Large intestine (tissue), 3 donors: Measurements from ENCODE around the gene ERICH2. TPM values are rescaled to one million over a fixed set of nuclear protein-coding genes. Genes with fewer than 3 reads are reported as not detected.
A peak's percentile ranks its signal among the peaks of the same experiment; 100 is the strongest.

ENCODE experiments used
- DNase-seq, 2 donors: peaks; one replicate each; pipeline versions ENCODE4 v3.0.0 to v3.0.0-alpha.2; 2013
- H3K27ac ChIP-seq: one replicate; pipeline ENCODE4 v1.5.1; 2013; ENCODE audit warnings: low read length
- H3K27me3 ChIP-seq: 2 replicates; pipeline ENCODE4 v1.6.1; 2013; ENCODE audit warnings: low read length; ENCODE audit not compliant: control insufficient read depth, insufficient read depth
- H3K36me3 ChIP-seq: 2 replicates; pipeline ENCODE4 v1.6.1; 2013; ENCODE audit warnings: low read length; ENCODE audit not compliant: control insufficient read depth, insufficient read depth
- H3K4me1 ChIP-seq: one replicate; pipeline ENCODE4 v1.6.1; 2013; ENCODE audit warnings: low read length; ENCODE audit not compliant: control insufficient read depth, insufficient read depth
- H3K4me3 ChIP-seq: one replicate; pipeline ENCODE4 v1.5.1; 2013; ENCODE audit warnings: low read length
- H3K9me3 ChIP-seq: one replicate; pipeline ENCODE4 v1.6.1; 2013; ENCODE audit warnings: mild to moderate bottlenecking, low read depth, low read length, moderate library complexity; ENCODE audit not compliant: control insufficient read depth
- WGBS: methylation state at CpG from one replicate; pipeline ENCODE4 v1.1.5; 2013; ENCODE audit warnings: low lambda C conversion rate; ENCODE audit not compliant: insufficient coverage; 5-methylcytosine and 5-hydroxymethylcytosine counted together
- polyA plus RNA-seq: library from polyadenylated mRNA; unstranded; fragments of 120-200 nt; gene quantifications from one replicate; pipeline ENCODE4 v1.2.1, GENCODE V29; 2013

Gene ERICH2
- polyA plus RNA-seq, 1 donor, result 0.69 TPM

DNA sequence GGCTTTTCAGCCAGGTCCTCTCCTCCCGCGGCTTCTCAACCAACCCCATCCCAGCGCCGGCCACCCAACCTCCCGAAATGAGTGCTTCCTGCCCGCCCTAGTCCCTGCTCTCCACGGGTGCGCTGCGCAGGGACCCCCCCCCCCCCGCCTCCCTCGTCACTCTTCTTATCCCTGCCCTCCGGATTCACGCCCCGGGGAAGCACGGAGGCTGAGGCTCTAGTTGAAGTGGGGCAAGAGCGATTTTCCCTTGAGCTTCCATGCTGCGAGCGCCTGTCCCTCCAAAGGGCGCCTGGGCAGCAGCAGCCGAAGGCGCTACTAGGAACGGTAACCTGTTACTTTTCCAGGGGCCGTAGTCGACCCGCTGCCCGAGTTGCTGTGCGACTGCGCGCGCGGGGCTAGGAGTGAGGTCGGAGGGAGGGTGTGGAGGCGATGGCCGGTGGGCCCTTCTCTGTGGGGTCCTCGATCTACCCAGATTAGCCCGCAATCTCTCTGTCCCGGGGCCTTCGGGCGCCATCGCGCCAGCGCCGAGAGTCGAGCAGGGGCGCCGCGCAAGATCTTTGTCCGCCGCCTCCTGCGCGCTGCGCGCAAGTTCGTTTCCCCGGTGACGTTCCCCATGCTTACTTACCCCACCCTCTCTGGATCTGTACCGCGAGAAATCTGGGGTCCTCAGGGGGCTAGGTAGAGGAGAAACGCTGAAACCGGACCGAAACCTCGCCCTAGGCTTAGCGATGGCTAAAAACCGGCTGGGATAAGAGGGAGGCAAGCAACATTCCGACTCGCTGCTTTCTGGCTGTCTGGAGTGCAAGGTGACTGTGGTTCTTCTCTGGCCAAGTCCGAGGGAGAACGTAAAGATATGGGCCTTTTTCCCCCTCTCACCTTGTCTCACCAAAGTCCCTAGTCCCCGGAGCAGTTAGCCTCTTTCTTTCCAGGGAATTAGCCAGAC, 47.2 kb downstream of the ERICH2 start:
- peak overlapping the region; percentile 18 for H3K4me3 ChIP-seq
- H3K9me3 ChIP-seq, result peaks cover 11% of the 10 kb centered on the region
- H3K27me3 ChIP-seq, result peaks cover 96% of the 10 kb centered on the region
- peaks cover 40% of the 10 kb centered on the region for H3K4me1 ChIP-seq
- no peaks in the 10 kb centered on the region for H3K36me3 ChIP-seq
- WGBS, result no CpG with 5 or more reads among the region's 69 CpGs
- peak in 1 of 2 donors; percentile 37 for DNase-seq
- no peak overlapping the region for H3K27ac ChIP-seq

DNA sequence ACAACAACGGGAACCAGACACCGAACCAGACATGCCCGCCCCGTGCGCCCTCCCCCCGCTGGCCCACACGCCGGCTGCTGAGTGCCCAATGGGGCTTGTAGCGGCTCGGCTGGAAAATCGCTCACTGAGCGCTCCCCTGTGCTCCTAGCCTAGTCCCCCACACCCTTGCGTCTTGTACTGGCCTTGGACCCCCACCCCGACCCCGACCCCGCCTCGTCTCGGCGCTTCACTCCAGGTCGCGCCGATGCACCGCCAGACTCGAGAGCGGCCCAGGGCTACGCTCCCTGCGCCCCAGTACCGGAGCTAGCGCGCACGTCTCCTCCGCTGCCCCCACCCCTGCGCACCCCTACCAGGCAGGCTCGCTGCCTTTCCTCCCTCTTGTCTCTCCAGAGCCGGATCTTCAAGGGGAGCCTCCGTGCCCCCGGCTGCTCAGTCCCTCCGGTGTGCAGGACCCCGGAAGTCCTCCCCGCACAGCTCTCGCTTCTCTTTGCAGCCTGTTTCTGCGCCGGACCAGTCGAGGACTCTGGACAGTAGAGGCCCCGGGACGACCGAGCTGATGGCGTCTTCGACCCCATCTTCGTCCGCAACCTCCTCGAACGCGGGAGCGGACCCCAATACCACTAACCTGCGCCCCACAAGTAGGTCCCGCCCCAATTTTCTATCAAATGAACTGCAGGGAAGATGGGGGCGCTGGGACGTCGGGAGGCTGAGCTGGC, 48.0 kb downstream of the ERICH2 start:
- Histone ChIP-seq H3K36me3 (no peaks in the 10 kb centered on the region), H3K9me3 (peaks cover 16% of the 10 kb centered on the region), H3K27ac (no peak overlapping the region), H3K4me3 (no peak overlapping the region), H3K27me3 (peaks cover 100% of the 10 kb centered on the region), H3K4me1 (peaks cover 43% of the 10 kb centered on the region)
- peak in 1 of 2 donors; percentile 7 for DNase-seq
- no CpG with 5 or more reads among the region's 60 CpGs for WGBS

DNA sequence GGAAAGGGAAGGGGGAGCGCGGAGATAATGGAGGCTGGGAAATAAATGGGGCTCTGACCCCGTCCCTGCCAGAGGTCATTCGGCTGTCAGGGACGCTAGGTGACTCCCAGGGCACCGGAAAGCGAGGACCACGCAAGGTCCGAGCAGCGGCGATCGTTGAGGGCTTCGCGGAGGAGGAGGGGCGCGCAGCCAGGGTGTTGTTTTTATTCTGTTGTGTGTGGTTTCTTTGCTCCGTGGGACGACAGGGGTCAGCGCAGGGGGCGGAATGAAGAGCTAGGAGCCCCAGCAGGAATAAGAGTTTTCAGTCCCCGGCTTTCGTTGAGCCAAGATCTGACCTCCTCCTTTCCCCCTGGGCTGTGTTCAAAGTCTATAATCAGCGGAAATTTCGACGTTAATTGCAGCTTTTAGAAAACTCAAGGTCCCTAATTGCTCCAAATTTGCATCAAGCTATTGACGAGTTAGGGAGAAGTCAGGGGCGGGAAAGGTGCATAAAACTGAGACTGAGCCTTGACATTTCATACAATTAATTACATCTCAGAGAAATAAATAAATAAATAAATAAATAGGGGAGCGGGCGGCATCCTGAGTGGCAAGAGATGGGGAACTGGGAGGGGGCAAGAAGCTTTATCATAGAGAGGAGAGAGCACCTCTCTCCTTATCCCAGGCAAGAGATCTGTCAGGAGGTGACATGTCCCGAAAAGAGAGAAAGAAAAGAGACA, 48.7 kb downstream of the ERICH2 start:
- WGBS, result 10% methylated on average over 3 of the region's 30 CpGs

DNA sequence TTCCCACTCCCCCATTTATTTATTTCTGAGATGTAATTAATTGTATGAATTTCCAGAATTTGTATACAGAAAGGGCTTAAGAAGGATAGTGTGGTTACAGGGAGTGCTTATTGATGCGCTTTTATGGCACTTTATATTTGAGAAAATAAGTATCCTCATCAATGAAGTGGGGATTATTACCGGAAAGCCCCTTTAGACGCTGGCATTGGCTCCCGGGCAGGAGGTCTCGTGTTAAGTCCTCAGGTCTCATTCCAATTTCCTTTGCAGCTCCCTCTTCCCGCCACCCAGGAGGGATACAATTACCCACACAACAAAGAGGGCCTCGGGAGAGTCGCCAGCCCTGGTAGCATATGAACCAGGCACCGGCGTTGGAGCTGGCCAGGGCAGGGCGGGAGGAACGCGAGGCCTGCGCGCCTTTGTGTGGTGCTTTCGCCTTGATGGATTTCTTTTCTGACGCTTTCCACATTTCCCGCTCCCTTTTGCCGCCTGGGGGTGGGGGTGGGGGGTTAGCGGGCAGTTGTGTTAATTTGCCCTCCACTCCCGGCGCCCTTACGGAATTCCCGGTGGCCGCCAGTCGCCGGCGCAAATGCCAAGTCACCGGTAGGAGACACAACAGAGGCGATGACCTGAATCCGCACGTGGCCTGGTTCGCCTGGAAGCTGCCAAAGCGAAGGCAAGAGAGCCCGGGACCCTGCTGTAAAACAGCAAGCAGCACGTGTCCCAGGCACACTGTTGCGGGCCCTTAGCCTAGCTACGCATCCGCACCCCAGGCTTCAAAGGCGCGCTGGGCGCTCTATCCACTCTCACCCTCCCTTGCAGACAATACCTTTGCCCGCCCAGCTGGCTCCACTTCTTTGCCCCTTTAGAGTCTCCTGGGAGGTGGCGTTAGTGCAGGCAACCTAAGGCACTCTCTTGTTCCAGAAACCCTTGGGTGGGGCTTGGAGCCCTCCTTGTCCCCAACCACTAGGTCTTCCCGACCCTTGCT, 49.8 kb downstream of the ERICH2 start:
- peaks cover 98% of the 10 kb centered on the region for H3K27me3 ChIP-seq
- H3K4me3 ChIP-seq, result no peak overlapping the region
- H3K9me3 ChIP-seq, result peaks cover 22% of the 10 kb centered on the region
- H3K27ac ChIP-seq, result no peak overlapping the region
- no peaks in the 10 kb centered on the region for H3K36me3 ChIP-seq
- WGBS, result 20% methylated on average over 3 of the region's 45 CpGs
- H3K4me1 ChIP-seq, result peaks cover 43% of the 10 kb centered on the region
- peak in 1 of 2 donors; percentile 40 for DNase-seq

More for the DNA sequence above, 48.7 kb downstream of the ERICH2 start:
- H3K36me3 ChIP-seq, result no peaks in the 10 kb centered on the region
- no peak for DNase-seq
- no peak overlapping the region for H3K27ac ChIP-seq
- no peak overlapping the region for H3K4me3 ChIP-seq
- peaks cover 43% of the 10 kb centered on the region for H3K4me1 ChIP-seq
- H3K9me3 ChIP-seq, result peaks cover 22% of the 10 kb centered on the region
- H3K27me3 ChIP-seq, result peaks cover 99% of the 10 kb centered on the region

DNA sequence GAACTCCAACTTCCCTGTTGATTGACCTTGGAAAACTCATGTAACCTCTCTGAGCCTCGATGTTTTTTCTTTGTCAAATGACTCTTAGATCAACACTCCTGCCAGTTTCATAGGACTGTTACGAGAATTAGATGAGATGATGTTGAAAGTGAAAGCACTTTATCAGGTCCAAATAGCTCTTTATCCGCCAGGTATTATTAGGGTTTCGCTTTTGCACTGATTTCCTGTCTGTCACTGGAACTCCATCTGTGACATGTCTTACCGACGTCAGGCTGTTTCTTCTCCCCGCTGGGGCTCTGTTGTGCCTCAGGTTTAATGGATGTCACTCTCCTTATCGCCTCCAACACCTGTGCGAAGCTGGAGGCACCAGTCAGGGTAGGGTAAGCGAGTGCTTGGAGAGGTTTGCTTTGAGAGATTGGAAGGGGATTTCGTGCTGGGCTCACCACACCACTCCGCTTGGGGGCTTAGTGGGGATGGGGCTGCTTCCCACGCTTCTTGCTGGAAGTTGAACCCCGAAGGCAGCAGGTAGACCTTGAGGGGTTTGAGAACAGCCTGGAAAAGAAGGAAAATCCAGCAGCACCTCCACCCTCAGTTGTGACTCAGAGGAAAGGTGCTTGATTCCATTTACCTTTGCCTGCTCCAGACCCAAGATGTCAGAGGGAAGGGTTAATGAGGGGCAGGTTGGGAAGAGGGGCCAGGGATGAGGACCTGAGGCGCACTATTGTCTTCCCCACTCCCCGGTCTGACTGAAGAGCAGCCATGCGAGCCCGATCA, 50.8 kb downstream of the ERICH2 start:
- H3K4me1 ChIP-seq, result peaks cover 41% of the 10 kb centered on the region
- no CpG with 5 or more reads among the region's 18 CpGs for WGBS
- peaks cover 97% of the 10 kb centered on the region for H3K27me3 ChIP-seq
- DNase-seq, result peak in 1 of 2 donors; percentile 36
- peaks cover 22% of the 10 kb centered on the region for H3K9me3 ChIP-seq
- H3K4me3 ChIP-seq, result no peak overlapping the region
- no peak overlapping the region for H3K27ac ChIP-seq
- no peaks in the 10 kb centered on the region for H3K36me3 ChIP-seq

DNA sequence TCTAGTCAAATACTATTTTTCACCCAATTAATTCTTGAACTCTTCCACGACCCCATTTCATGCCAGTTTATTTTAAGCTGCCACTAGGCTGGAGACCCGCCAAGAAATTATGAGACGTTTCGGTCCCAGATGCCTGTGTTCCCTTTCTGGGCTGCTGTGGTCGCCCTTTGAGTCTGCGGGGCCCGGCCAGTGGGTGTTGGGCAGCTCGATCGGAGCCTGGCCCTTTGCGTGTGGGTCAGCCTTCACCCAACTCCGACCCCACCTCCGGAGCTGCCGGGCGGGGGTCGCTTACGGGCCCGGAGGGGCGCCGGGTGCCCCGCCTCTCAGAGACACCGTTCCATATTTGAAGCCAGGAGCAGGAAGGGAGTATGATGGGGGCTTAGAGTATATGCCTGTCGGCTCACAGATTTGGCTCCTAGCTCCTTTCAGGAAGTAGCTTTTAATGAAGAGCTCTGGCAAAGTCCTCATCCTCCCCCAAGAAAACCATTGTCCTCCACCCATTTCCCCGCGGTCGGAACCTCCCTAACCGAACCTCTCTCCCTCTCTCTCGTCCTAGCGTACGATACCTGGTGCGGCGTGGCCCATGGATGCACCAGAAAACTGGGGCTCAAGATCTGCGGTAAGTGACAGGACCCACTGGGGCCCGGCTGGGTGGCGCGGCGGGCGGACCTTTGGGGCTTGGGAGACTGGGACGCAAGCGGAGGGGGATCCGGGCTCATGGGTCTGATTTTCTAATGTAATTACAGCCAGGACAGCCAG, 51.5 kb downstream of the ERICH2 start:
- Histone ChIP-seq H3K36me3 (no peaks in the 10 kb centered on the region), H3K4me3 (no peak overlapping the region), H3K9me3 (peaks cover 22% of the 10 kb centered on the region), H3K27ac (no peak overlapping the region), H3K27me3 (peaks cover 93% of the 10 kb centered on the region), H3K4me1 (peaks cover 34% of the 10 kb centered on the region)
- WGBS, result no CpG with 5 or more reads among the region's 40 CpGs
- no peak for DNase-seq

DNA sequence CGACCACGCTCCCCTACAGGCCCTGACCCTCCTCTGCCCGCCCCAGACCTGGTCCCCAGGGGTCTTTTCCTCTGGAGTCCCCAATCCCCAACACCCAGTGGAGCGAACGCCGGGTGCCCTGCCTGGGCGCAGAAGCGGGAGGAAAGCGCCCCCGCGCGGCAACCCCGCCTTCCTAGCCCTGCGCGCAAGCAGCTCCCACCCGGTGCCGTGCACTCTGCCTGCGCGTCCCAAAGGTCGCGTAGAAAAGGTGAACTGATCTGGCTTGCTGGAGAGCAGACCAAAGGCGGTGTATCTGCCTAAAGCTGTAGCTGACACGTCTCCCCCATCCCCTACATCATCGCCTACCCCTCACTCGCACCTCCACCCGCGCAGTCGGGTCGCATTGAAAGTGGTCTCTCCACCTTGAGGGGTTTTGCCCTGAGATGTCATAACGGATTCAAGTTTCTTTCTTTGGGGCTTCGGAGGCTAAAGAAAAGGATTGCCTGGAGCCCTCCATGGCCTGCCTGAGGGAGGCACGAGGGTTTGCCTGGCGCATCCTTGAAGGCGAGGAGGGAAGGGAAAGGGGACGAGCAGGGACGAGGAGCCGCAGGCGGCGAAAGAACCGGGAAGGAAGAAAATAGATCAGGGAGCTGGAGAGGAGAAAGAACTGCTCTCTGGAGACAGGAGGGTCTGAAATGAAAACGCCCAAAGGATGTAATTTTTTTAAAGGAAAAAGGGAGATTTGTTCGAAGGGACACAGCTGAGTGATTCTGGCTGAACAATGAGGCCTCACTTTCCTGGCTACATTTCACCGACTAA, 52.3 kb downstream of the ERICH2 start:
- Histone ChIP-seq H3K36me3 (no peaks in the 10 kb centered on the region), H3K4me3 (no peak overlapping the region), H3K4me1 (peaks cover 27% of the 10 kb centered on the region), H3K9me3 (peaks cover 22% of the 10 kb centered on the region), H3K27ac (no peak overlapping the region), H3K27me3 (peaks cover 93% of the 10 kb centered on the region)
- DNase-seq, result peak in 1 of 2 donors; percentile 14
- 22% methylated on average over 4 of the region's 43 CpGs for WGBS
